GM13976 (cell line): Measurements from ENCODE around the gene NMRK1.

Experiments used
- DNase-seq: peaks from one replicate; pipeline ENCODE4 v3.0.0; 2012; ENCODE audit warnings: low spot score
- in situ Hi-C: fragments of 300-500 bp; cut with MboI; formaldehyde crosslinking; loops from one replicate; pipeline ENCODE4 v1.12.0; 2022; ENCODE audit warnings: low sequenced_read_pairs, mixed read lengths, inconsistent platforms; ENCODE audit not compliant: unreplicated experiment
- TF ChIP-seq, protein P1 (sequence below): IDR thresholded peaks from 2 replicates; pipeline ENCODE4 v1.5.1; 2012; ENCODE audit warnings: borderline replicate concordance, mild to moderate bottlenecking; ENCODE audit not compliant: insufficient read depth; ENCODE audit errors: extremely low read depth, missing control alignments, control extremely low read depth

The NMRK1 gene

DNA sequence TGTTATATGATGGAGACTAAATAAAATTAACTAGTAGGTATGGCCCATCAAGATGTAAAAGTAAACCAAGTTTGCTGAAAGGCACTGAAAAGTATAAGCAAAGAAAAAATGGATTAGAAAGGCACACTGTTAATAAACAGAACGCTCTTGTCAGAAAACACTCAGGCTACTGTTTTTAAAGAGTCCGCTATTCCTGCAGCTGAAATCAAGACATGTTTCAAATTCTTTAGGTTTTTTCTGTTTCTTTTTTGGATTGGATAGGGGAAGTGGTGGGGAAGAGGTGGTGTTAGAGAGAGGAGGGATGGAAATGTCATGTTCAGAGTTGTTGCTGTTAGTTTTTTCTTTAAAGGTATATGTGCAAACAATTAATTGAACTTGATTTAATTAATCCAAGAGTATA lies 17.9 kb upstream of the NMRK1 start:
- in situ Hi-C loops = no loop called here
- no peak for DNase-seq
- TF ChIP-seq, protein P1, sequence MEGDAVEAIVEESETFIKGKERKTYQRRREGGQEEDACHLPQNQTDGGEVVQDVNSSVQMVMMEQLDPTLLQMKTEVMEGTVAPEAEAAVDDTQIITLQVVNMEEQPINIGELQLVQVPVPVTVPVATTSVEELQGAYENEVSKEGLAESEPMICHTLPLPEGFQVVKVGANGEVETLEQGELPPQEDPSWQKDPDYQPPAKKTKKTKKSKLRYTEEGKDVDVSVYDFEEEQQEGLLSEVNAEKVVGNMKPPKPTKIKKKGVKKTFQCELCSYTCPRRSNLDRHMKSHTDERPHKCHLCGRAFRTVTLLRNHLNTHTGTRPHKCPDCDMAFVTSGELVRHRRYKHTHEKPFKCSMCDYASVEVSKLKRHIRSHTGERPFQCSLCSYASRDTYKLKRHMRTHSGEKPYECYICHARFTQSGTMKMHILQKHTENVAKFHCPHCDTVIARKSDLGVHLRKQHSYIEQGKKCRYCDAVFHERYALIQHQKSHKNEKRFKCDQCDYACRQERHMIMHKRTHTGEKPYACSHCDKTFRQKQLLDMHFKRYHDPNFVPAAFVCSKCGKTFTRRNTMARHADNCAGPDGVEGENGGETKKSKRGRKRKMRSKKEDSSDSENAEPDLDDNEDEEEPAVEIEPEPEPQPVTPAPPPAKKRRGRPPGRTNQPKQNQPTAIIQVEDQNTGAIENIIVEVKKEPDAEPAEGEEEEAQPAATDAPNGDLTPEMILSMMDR = no peak

DNA sequence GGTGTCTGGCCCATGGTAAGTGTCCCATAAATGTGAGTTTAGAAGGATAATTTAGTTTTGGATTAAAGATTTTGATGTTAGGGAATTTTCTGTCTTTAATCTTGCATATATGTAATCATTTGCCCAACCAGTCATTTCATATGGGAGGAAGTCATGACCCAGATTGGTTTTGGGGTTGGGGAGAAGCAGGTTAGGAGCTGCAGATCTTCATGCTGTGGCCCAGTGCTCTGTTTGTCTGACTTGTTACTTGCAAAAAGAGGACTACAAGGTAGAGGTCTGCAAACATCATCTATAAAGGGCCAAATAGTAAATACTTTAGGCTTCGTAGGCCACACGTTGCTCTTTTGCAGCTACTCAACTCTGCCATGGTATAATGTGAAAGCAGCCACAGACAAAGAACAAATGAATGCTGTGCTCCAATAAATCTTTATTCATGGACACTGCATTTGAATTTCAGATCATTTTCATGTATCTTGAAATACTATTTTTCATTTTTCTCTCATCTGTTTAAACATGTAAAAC lies 17.1 kb upstream of the NMRK1 start:
- in situ Hi-C loops = no loop called here
- TF ChIP-seq, protein P1 = no peak
- DNase-seq = no peak

DNA sequence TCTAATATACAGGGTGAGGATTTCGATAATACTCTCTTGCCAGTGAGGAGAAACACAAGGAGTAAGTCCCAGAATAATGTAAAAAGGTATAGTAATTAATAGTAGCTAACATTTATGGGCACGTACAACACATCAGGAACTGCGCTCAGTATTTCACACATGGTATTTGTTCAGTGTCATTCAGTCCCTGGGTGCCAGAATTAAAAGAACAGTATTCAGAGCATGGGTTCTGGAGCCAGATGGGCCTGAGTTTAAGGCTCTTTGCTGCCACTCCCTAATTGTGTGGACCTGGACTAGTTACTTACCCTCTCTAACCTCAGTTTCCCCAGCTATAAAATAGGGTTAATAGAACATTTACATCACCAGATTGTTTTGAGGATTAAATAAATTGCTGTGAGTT lies 16.7 kb upstream of the NMRK1 start:
- no peak for DNase-seq
- in situ Hi-C loops = no loop called here
- TF ChIP-seq, protein P1 = no peak

DNA sequence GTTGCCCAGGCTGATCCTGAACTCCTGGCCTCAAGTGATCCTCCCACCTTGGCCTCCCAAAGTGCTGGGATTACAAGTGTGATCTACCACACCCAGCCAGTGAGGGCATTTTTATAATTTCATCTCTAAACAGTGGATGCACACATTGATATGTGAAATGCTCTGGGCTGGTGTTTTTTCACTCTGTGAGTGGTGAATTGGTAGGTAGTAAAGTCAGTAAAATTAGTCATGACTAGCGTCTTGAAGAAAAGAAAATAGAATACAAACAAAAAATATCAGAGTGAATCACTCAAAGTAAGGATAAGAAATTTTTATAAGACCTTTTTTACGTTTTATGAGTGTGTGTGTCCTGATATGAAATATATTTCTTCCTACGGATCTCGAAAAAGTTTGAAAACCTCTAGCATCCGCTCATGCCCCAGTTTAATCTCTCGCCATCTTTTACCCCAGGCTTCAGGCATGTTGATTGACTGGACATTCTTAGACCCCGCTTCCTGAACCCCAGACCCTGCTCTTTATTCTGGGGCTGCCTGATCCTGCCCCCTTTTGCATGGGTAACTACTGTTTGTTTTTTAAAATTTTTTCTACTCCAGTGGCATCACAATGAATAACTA lies 14.3 kb upstream of the NMRK1 start:
- TF ChIP-seq, protein P1 = no peak
- in situ Hi-C loops = no loop called here
- DNase-seq = no peak

GRCh38 chr9:75101004-75101588 lies 13.1 kb upstream of the NMRK1 start:
- TF ChIP-seq, protein P1 = no peak
- no peak for DNase-seq
- in situ Hi-C loops = no loop called here

- in situ Hi-C loops = no loop called here
- DNase-seq = no peak
- TF ChIP-seq, protein P1 = no peak
These were observed 8.8 kb upstream of the NMRK1 start for GRCh38 chr9:75096796-75097195.
